ENCODE results near the gene ALKAL2. TPM values are rescaled to one million over a fixed set of nuclear protein-coding genes. Genes with fewer than 3 reads are reported as not detected.
A peak's percentile ranks its signal among the peaks of the same experiment; 100 is the strongest.

The ALKAL2 gene
- total RNA-seq, 1 donor from 2014 or later, result 0.63 TPM

DNA sequence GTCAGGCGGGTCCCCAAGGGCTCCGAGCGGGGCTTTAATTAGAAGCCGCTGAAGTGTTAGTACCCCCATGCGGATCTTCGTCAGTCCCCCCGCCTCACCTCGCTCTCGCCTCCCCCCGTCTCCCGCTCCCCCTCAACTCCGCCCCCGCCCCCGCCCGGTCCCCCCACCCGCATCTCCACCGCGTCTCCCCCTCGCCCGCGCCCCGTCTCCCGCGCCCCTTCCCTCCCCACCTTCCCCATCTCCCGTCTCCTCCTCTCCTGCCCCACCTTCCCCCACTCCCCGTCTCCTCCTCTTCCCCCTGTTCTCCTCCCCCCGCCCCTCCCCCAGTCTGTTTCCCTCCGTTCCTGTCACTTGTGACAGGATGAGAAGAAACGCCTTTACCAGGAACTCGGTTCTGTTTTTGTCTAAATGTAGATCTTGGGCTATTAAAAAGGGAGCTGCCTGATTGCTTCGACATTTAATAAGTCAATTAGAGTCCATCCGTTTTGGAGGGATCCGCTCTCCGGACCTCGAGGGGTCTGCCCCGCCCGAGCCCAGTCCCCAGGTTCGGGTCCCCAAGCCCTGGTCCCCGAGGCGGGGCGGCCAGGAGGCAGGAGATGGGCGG, 969 bp upstream of the ALKAL2 start:
- no peak for DNase-seq (ENCODE audit: low read depth, low spot score)
- H3K9me3 Mint-ChIP-seq, result no peaks in the 10 kb centered on the region
- H3K36me3 Mint-ChIP-seq (ENCODE audit: low read depth), result peaks cover 2% of the 10 kb centered on the region
- no peak overlapping the region for H3K4me3 Mint-ChIP-seq
- peaks cover 13% of the 10 kb centered on the region for H3K4me1 Mint-ChIP-seq
- TF ChIP-seq, protein P1, sequence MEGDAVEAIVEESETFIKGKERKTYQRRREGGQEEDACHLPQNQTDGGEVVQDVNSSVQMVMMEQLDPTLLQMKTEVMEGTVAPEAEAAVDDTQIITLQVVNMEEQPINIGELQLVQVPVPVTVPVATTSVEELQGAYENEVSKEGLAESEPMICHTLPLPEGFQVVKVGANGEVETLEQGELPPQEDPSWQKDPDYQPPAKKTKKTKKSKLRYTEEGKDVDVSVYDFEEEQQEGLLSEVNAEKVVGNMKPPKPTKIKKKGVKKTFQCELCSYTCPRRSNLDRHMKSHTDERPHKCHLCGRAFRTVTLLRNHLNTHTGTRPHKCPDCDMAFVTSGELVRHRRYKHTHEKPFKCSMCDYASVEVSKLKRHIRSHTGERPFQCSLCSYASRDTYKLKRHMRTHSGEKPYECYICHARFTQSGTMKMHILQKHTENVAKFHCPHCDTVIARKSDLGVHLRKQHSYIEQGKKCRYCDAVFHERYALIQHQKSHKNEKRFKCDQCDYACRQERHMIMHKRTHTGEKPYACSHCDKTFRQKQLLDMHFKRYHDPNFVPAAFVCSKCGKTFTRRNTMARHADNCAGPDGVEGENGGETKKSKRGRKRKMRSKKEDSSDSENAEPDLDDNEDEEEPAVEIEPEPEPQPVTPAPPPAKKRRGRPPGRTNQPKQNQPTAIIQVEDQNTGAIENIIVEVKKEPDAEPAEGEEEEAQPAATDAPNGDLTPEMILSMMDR (conservative IDR thresholded peaks at IDR 0.05), result no peak
- H3K27ac Mint-ChIP-seq (ENCODE audit: unreplicated experiment), result no peak overlapping the region
- H3K27me3 Mint-ChIP-seq (ENCODE audit: low read depth), result peaks cover 59% of the 10 kb centered on the region

DNA sequence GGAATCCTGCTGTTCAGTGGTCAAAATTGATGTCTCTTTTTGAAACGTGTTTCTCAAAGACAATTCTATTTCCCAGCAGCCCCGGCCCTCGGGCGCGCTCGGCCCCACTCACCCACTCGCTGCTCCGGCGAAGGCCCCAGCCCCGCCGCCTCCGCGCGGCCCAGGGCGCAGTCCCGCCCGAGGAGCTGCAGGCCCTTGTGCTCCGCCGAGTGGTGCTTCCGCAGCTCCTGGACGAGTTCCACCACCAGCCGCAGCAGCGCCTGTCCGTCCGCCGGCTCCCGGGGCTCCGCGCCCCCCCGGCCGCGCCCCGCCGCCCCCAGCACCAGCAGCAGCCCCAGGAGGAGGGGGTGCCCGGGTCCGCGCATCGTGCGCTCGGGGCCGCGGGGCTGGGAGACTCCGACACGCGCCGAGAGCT, 413 bp downstream of the ALKAL2 start:
- DNase-seq (ENCODE audit: low read depth, low spot score), result no peak
- Mint-ChIP-seq H3K4me3 (peak overlapping the region; percentile 80), H3K27me3 (ENCODE audit: low read depth) (peaks cover 58% of the 10 kb centered on the region), H3K4me1 (peaks cover 13% of the 10 kb centered on the region), H3K27ac (ENCODE audit: unreplicated experiment) (no peak overlapping the region), H3K36me3 (ENCODE audit: low read depth) (peaks cover 2% of the 10 kb centered on the region), H3K9me3 (no peaks in the 10 kb centered on the region)
- TF ChIP-seq, protein P1 (conservative IDR thresholded peaks at IDR 0.05), result no peak

DNA sequence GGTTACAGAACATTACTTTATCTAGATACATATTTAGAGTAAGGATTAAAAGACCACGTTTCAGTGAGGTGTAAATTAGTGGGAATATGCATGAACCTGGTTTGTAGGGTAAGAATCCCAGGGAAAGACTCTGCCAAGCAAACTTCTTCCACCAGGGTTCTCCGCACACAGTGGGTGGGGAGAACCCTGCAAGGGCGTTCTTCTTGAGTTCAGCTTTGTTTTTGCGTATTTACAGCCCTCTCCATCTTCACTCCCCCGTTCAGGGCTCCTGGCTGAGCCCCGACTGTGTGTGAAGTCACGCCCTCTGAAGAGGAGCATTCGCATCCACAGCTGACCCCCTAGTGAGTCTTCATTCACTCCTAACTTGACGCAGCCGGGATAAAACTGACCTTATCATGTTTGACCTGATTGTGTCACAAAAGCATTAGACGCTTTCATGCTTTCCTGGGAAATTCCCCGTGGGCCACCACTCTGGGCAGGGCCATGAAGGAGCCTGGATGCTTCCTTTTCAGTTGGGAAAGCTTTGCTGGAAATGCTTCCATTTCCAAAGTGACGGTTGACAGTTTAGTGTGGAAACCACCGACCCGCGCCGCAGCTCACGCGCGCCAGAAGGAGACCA, 1.0 kb downstream of the ALKAL2 start:
- peaks cover 56% of the 10 kb centered on the region for H3K27me3 Mint-ChIP-seq (ENCODE audit: low read depth)
- peaks cover 2% of the 10 kb centered on the region for H3K36me3 Mint-ChIP-seq (ENCODE audit: low read depth)
- TF ChIP-seq, protein P1 (conservative IDR thresholded peaks at IDR 0.05), result no peak
- no peak for DNase-seq (ENCODE audit: low read depth, low spot score)
- no peak overlapping the region for H3K27ac Mint-ChIP-seq (ENCODE audit: unreplicated experiment)
- peak overlapping the region; percentile 80 for H3K4me3 Mint-ChIP-seq
- no peaks in the 10 kb centered on the region for H3K9me3 Mint-ChIP-seq
- peaks cover 13% of the 10 kb centered on the region for H3K4me1 Mint-ChIP-seq

DNA sequence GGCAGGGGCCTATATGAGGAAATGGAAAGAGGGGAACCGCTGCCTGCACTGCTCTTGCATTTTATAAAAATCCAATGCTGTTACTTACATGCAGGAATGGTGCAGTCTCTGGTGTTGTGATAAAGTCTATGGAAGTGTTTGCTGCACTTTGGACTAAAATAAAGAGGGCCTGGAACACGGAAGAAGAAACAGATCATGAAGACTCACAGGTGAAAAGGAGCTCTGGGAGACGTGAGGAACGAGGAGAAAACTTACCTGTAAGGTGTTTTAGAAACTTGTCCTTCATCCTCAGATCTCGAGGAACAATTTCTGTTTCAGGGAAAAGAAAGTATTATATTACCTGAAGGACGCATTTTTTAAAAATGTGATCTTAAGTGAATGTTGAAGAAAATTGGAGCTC, 1.9 kb downstream of the ALKAL2 start:
- Mint-ChIP-seq H3K27me3 (ENCODE audit: low read depth) (peaks cover 53% of the 10 kb centered on the region), H3K4me3 (peak overlapping the region; percentile 34), H3K27ac (ENCODE audit: unreplicated experiment) (no peak overlapping the region)

DNA sequence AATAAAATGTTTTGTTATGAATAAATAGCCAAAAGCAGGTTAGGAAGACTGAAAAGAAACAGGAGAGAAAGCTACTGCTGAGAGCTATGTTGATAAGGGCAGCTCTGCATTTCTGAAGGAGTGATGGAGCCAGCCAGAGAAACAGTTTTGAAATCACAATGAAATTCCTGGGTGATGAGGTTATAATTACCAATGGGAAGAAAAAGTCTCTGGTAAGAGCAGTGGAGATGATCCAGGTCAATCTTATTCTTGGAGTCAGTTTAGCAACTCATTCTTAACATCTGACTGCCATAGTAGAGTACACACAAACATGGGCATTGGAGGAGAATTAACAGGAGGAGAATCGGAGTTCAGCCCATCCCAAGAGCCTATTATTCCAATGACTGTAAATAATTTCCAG, 2.4 kb downstream of the ALKAL2 start:
- Mint-ChIP-seq H3K4me1 (peaks cover 16% of the 10 kb centered on the region), H3K27ac (ENCODE audit: unreplicated experiment) (no peak overlapping the region), H3K27me3 (ENCODE audit: low read depth) (peaks cover 48% of the 10 kb centered on the region), H3K9me3 (no peaks in the 10 kb centered on the region), H3K4me3 (peak overlapping the region; percentile 34), H3K36me3 (ENCODE audit: low read depth) (peaks cover 4% of the 10 kb centered on the region)
- TF ChIP-seq, protein P1 (conservative IDR thresholded peaks at IDR 0.05), result no peak
- no peak for DNase-seq (ENCODE audit: low read depth, low spot score)

More for the DNA sequence above, 1.9 kb downstream of the ALKAL2 start:
- TF ChIP-seq, protein P1 (conservative IDR thresholded peaks at IDR 0.05), result no peak
- Mint-ChIP-seq H3K36me3 (ENCODE audit: low read depth) (peaks cover 4% of the 10 kb centered on the region), H3K9me3 (no peaks in the 10 kb centered on the region), H3K4me1 (peaks cover 13% of the 10 kb centered on the region)
- no peak for DNase-seq (ENCODE audit: low read depth, low spot score)

All from neural crest cell (in vitro differentiated cells).